RWPE2 (cell line): ENCODE measurements around the gene C11orf21.

Source experiments
- ATAC-seq: fragments of 200-7000 bp; cut with Tn5 transposase; 3 replicates; pipeline ENCODE4 v1.9.1; 2021; ENCODE audit warnings: low read depth
- DNase-seq: peaks from one replicate; pipeline ENCODE4 v3.0.0-alpha.2; 2020; ENCODE audit warnings: low spot score
- H3K27ac ChIP-seq: fragments of 450-650 bp; 2 replicates; pipeline ENCODE4 v1.5.1; 2017; ENCODE audit warnings: mild to moderate bottlenecking; ENCODE audit not compliant: poor library complexity, severe bottlenecking
- H3K27me3 ChIP-seq: fragments of 250-450 bp; sonication (Bioruptor Pico); 2 replicates; pipeline ENCODE4 v1.5.1; 2021; ENCODE audit warnings: mild to moderate bottlenecking, moderate library complexity; ENCODE audit not compliant: insufficient read depth, poor library complexity, severe bottlenecking
- H3K36me3 ChIP-seq: fragments of 250-450 bp; sonication (Bioruptor Pico); 2 replicates; pipeline ENCODE4 v1.5.1; 2020; ENCODE audit warnings: low read depth, mild to moderate bottlenecking, moderate library complexity
- H3K4me1 ChIP-seq: fragments of 250-450 bp; sonication (Bioruptor Pico); 2 replicates; pipeline ENCODE4 v1.5.1; 2021; ENCODE audit warnings: mild to moderate bottlenecking, moderate library complexity; ENCODE audit not compliant: insufficient read depth, poor library complexity, severe bottlenecking
- H3K4me3 ChIP-seq: fragments of 250-450 bp; sonication (Bioruptor Pico); 2 replicates; pipeline ENCODE4 v1.5.1; 2021; ENCODE audit warnings: mild to moderate bottlenecking, moderate library complexity; ENCODE audit not compliant: severe bottlenecking
- H3K9me3 ChIP-seq: fragments of 250-450 bp; sonication (Bioruptor Pico); 2 replicates; pipeline ENCODE4 v1.5.1; 2021; ENCODE audit warnings: mild to moderate bottlenecking, moderate library complexity; ENCODE audit not compliant: severe bottlenecking
- CTCF ChIP-seq: fragments of 450-650 bp; IDR thresholded peaks from one replicate; pipeline ENCODE4 v1.5.1; 2017; ENCODE audit warnings: mild to moderate bottlenecking, moderate library complexity; ENCODE audit not compliant: poor library complexity, severe bottlenecking

C11orf21 gene

GRCh38 chr11:2256951-2257700 lies 44.6 kb downstream of the C11orf21 start:
- no peaks in the 10 kb centered on the region for H3K36me3 ChIP-seq
- H3K27me3 ChIP-seq: no peaks in the 10 kb centered on the region
- no peaks in the 10 kb centered on the region for H3K9me3 ChIP-seq
- H3K4me1 ChIP-seq: peaks cover 13% of the 10 kb centered on the region
- H3K4me3 ChIP-seq: no peak overlapping the region
- TF ChIP-seq CTCF: no peak
- peak overlapping the region; percentile 31 for H3K27ac ChIP-seq
- DNase-seq: peak; percentile 60
- peak; percentile 78 for ATAC-seq

DNA sequence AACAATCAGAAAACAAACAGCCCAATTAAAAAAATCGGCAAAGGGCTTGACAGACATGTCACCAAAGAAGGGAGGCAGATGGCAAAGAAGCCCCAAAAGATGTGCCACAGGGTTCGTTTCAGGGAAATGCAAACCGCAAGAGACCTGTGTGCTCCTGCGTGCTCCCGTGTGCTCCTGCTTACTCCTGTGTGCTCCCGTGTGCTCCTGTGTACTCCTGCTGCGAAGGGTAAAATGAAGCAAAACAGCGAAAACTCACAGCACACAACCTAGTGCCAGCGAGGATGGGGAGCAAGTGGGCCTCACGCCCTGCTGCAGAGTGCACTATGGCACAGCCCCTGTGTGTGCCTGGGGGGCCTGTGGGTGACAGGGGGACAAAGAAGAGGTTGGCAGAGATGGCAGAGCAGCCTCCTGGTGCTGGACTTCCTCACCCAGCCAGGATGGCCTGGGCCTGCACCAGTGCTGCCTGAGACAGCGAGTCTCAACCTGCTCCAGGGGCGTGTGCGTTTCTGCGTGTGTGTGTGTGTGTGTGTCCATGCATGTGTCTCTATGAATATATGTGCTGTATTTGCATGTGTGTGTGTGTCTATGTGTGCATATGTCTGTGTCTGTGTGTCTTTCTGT lies 45.3 kb downstream of the C11orf21 start:
- DNase-seq (peak; percentile 49), ATAC-seq (peak; percentile 75)
- TF ChIP-seq CTCF: no peak
- H3K27ac ChIP-seq: peak overlapping the region; percentile 31
- H3K9me3 ChIP-seq: no peaks in the 10 kb centered on the region
- H3K36me3 ChIP-seq: no peaks in the 10 kb centered on the region
- H3K4me3 ChIP-seq: no peak overlapping the region
- H3K27me3 ChIP-seq: no peaks in the 10 kb centered on the region
- peaks cover 13% of the 10 kb centered on the region for H3K4me1 ChIP-seq

DNA sequence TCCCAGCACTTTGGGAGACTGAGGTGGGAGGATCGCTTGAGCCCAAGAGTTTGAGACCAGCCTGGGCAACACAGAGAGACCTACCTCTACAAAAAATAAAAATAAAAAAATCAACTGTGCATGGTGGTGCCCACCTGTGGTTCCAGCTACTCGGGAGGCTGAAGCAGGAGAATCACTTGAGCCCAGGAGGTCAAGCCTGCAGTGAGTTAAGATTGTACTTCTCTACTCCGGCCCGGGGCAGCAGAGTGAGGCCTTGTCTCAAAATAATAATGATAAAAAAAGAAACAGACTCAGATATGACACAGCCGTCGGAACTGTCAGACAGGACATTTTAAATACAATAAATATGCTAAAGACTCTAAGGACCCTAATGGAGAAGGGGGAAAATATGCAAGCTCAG lies 49.7 kb downstream of the C11orf21 start:
- no peak overlapping the region for H3K4me3 ChIP-seq
- no peaks in the 10 kb centered on the region for H3K27me3 ChIP-seq
- H3K4me1 ChIP-seq: peaks cover 9% of the 10 kb centered on the region
- no peak overlapping the region for H3K27ac ChIP-seq
- no peaks in the 10 kb centered on the region for H3K36me3 ChIP-seq
- H3K9me3 ChIP-seq: no peaks in the 10 kb centered on the region
- no peak for TF ChIP-seq CTCF
- DNase-seq (no peak), ATAC-seq (no peak)

- no peaks in the 10 kb centered on the region for H3K9me3 ChIP-seq
- no peak for TF ChIP-seq CTCF
- H3K36me3 ChIP-seq: no peaks in the 10 kb centered on the region
- ATAC-seq: no peak
- H3K4me1 ChIP-seq: peaks cover under 1% of the 10 kb centered on the region
- DNase-seq: peak; percentile 24
- no peak overlapping the region for H3K27ac ChIP-seq
- no peak overlapping the region for H3K4me3 ChIP-seq
- H3K27me3 ChIP-seq: no peaks in the 10 kb centered on the region
Observed at GRCh38 chr11:2251138-2251537, 50.6 kb downstream of the C11orf21 start.

- no peak for DNase-seq
- H3K27ac ChIP-seq: no peak overlapping the region
Observed at GRCh38 chr11:2250485-2250884, 51.2 kb downstream of the C11orf21 start.

More at GRCh38 chr11:2250485-2250884, 51.2 kb downstream of the C11orf21 start:
- H3K4me1 ChIP-seq: no peaks in the 10 kb centered on the region
- ATAC-seq: no peak
- no peak for TF ChIP-seq CTCF
- H3K4me3 ChIP-seq: no peak overlapping the region
- H3K36me3 ChIP-seq: no peaks in the 10 kb centered on the region
- H3K9me3 ChIP-seq: no peaks in the 10 kb centered on the region
- no peaks in the 10 kb centered on the region for H3K27me3 ChIP-seq
